GM10266 (cell line): ENCODE results near the gene TMEM80.

Experiments
- DNase-seq: peaks from one replicate; pipeline ENCODE4 v3.0.0; 2012; ENCODE audit errors: extremely low spot score
- TF ChIP-seq, protein P1 (sequence below): IDR thresholded peaks from 2 replicates; pipeline ENCODE4 v1.5.1; 2012; ENCODE audit warnings: mild to moderate bottlenecking, low read depth; ENCODE audit not compliant: control insufficient read depth, insufficient read depth; ENCODE audit errors: missing control alignments

The TMEM80 gene

DNA sequence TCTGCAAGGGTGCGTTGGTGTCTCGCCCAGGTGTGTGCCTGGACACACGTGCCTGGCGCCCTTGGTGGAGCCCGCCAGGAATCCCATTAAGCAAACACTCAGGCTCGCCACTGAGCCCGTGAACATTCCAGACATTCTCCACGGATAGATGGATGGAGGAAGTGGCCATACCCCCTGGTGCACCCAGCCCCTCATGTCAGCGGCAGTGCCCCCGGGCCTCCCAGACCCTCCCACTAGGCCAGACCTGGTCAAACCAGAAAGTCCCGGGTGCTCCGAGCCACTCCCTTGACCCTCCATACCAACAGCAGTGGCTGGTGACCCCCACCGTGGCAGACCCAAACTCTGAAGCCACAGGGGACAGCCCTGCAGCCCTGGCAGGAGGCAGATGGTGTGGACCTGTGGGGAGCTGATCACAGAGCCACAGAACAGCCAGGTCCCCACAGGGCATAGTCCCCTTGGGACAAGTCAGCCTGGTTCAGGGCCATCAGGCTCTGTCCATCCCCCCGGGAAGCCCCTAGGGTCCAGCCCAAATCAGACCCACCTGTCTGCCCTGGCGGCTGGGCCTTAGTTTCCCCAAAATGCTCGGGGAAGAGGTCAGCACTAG lies 12.3 kb downstream of the TMEM80 start:
- TF ChIP-seq, protein P1, sequence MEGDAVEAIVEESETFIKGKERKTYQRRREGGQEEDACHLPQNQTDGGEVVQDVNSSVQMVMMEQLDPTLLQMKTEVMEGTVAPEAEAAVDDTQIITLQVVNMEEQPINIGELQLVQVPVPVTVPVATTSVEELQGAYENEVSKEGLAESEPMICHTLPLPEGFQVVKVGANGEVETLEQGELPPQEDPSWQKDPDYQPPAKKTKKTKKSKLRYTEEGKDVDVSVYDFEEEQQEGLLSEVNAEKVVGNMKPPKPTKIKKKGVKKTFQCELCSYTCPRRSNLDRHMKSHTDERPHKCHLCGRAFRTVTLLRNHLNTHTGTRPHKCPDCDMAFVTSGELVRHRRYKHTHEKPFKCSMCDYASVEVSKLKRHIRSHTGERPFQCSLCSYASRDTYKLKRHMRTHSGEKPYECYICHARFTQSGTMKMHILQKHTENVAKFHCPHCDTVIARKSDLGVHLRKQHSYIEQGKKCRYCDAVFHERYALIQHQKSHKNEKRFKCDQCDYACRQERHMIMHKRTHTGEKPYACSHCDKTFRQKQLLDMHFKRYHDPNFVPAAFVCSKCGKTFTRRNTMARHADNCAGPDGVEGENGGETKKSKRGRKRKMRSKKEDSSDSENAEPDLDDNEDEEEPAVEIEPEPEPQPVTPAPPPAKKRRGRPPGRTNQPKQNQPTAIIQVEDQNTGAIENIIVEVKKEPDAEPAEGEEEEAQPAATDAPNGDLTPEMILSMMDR: no peak
- no peak for DNase-seq

GRCh38 chr11:708511-708910 lies 12.9 kb downstream of the TMEM80 start:
- no peak for DNase-seq
- TF ChIP-seq, protein P1: no peak

DNA sequence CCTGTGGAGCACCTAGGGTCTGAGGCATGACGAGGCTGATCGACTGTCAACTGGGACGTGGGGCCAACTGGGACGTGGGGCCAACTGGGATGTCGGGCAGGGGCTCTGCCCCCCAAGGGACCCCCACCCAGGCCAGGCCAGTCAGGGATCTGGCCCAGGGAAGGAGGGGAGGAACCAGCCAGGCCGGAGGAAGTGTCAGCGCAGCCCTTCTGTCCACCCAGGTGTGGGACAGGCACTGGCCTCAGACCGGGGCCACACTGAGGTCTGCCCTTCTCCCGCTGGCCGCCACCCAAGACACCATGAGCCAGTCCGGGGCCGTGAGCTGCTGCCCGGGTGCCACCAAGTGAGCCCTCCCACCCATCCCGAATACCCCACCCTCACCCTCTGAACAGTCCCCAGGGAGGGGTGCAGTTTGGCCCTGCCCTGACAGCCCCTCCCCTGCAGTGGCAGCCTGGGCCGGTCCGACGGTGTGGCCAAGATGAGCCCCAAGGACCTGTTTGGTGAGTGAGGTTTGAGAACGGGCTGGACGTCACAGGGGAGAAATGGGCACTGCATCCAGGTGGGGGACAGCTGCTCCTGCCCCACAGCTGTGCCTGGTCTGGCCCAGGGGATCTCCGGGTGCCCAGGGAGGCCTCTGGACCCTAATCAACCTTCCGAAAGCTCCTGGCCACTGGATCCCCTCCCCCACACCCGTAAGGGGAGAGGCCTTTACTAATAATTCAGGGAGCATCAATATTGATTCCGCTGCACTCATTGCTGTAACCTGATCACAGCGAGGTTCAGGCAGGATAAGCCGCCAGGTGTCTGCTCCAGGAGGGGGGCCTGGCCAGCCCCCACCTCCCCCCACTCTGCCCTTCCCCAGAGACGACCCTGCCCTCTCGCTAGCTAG lies 13.7 kb downstream of the TMEM80 start:
- TF ChIP-seq, protein P1: no peak
- no peak for DNase-seq

DNA sequence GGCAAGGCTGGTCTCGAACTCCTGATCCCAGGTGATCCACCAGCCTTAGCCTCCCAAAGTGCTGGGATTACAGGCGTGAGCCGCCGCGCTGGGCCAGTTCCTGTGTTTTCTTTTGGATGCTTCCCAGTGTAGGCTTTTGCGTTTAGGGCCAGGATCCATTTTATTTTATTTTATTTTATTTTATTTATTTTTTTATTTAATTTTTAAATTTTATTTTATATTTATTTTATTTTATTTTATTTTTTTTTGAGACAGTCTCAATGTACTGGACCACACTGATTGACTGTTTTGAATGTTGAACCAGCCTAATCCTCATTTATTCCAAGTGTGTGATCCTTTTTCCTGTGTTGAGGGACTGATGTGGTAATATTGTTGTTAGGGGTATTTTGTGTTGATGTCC lies 18.8 kb downstream of the TMEM80 start:
- TF ChIP-seq, protein P1: no peak

GRCh38 chr11:719214-720016 lies 23.8 kb downstream of the TMEM80 start:
- TF ChIP-seq, protein P1: no peak
- no peak for DNase-seq

More for the DNA sequence above, 18.8 kb downstream of the TMEM80 start:
- no peak for DNase-seq

- TF ChIP-seq, protein P1: no peak
- no peak for DNase-seq
Measured at GRCh38 chr11:720017-720641, 24.5 kb downstream of the TMEM80 start.
